Effector CD8-positive, alpha-beta T cell (primary cell): ENCODE measurements around the gene MS4A6A.
"Not testable (repeated sequence)": the region's sequence is repeated elsewhere in the genome, so short reads cannot be mapped to it uniquely, and the experiment has no call there.

Experiments
- DNase-seq: peaks from one replicate; lab custom pipeline; 2025; lab: John Stamatoyannopoulos, UW
- total RNA-seq, 4 experiments: gene quantifications; one replicate each; lab custom pipeline; 2026; lab: John Stamatoyannopoulos, UW

Gene MS4A6A
- total RNA-seq = 0 to 0.54 (median 0.19) reads per million in 4 experiments

GRCh38 chr11:60182541-60183330 lies at the start of gene MS4A6A:
Gene MS4A6A (minus strand): TSS chr11:60183083. CDS start chr11:60181727, 1,356 bp downstream.
- no peak for DNase-seq

GRCh38 chr11:60230681-60231080 lies 47.8 kb upstream of the MS4A6A start:
- DNase-seq = no peak

- DNase-seq = no peak
Measured at GRCh38 chr11:60222141-60222540, 39.3 kb upstream of the MS4A6A start.

- DNase-seq = no peak
Measured at GRCh38 chr11:60221692-60222091, 38.8 kb upstream of the MS4A6A start.

- no peak for DNase-seq
Measured at GRCh38 chr11:60221181-60221580, 38.3 kb upstream of the MS4A6A start.

- DNase-seq = no peak
Measured at GRCh38 chr11:60214386-60214785, 31.5 kb upstream of the MS4A6A start.

GRCh38 chr11:60211206-60211605 lies 28.3 kb upstream of the MS4A6A start:
- no peak for DNase-seq

GRCh38 chr11:60209977-60210376 lies 27.1 kb upstream of the MS4A6A start:
- no peak for DNase-seq

- no peak for DNase-seq
Measured at GRCh38 chr11:60208951-60209350, 26.1 kb upstream of the MS4A6A start.

GRCh38 chr11:60208146-60208895 lies 25.4 kb upstream of the MS4A6A start:
- DNase-seq = no peak

GRCh38 chr11:60206616-60207015 lies 23.7 kb upstream of the MS4A6A start:
- DNase-seq = no peak

GRCh38 chr11:60204922-60205321 lies 22.0 kb upstream of the MS4A6A start:
- DNase-seq = no peak

- DNase-seq = not testable (repeated sequence)
Measured at GRCh38 chr11:60201334-60201733, 18.5 kb upstream of the MS4A6A start.

GRCh38 chr11:60197442-60197841 lies 14.6 kb upstream of the MS4A6A start:
- DNase-seq = no peak

- DNase-seq = no peak
Measured at GRCh38 chr11:60195923-60196368, 13.1 kb upstream of the MS4A6A start.

GRCh38 chr11:60194511-60194910 lies 11.6 kb upstream of the MS4A6A start:
- DNase-seq = no peak

GRCh38 chr11:60193687-60194433 lies 11.0 kb upstream of the MS4A6A start:
- peak; percentile 13 for DNase-seq

- DNase-seq = not testable (repeated sequence)
Measured at GRCh38 chr11:60192564-60192963, 9.7 kb upstream of the MS4A6A start.

GRCh38 chr11:60188481-60188880 lies 5.6 kb upstream of the MS4A6A start:
- DNase-seq = not testable (repeated sequence)

GRCh38 chr11:60186128-60186527 lies 3.2 kb upstream of the MS4A6A start:
- DNase-seq = not testable (repeated sequence)

GRCh38 chr11:60185512-60185827 lies 2.6 kb upstream of the MS4A6A start:
- DNase-seq = not testable (repeated sequence)

GRCh38 chr11:60184824-60185511 lies 2.1 kb upstream of the MS4A6A start:
- DNase-seq = no peak
